ENCODE data around the gene HOXC13. TPM values are rescaled to one million over a fixed set of nuclear protein-coding genes. Genes with fewer than 3 reads are reported as not detected.

Gene HOXC13
- total RNA-seq, 2 donors from 2014 or later: not detected

DNA sequence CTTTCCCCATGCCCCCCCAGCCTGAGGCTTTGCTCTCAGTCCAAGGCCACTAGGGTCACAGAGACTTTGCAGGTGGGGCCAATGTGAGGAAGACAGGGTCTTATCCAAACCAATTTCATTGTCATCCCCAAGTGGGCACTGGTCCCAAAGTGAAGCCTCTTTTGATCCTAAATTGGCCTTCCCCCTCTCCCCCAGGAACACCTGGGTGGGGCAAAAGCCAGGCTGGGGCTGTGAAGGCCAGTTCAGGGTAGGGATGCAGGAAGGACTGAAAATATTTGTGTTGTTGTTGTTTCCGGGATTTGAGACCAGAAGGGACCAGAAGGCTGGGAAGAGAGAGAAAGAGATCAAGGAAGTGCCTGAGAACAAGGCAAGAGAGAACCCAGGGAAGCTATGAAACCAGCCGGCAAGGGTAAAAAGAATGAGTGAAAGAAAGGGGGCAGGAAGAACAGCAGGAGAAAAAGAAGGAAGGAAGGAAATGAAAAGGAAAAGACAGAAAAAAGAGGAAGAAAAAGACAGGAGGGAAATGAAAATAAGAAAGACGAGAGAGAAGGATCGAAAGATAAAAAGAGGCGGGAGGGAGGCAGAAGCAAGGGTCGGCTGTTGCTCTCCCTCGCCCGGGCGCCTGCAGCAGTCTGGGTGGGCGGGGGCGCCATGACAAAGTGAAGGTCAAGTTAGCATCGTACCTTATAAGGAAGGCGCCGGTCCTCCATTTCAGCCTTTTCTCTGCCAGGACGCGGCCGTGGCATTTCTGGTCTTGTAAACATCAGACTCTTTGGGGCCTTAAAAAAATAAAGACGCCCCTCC lies 26.9 kb downstream of the HOXC13 start:
- DNase-seq (no peak), ATAC-seq (no peak)
- Histone ChIP-seq H3K27ac (no peak overlapping the region), H3K4me3 (no peak overlapping the region), H3K36me3 (replicated peaks in 1 of 2; ENCODE audit: insufficient read depth in 1 of 2, low read depth in 2 of 2) (no peaks in the 10 kb centered on the region), H3K27me3 (peaks cover 0 to 86% of the 10 kb centered on the region in 2 donors), H3K4me1 (peaks cover 20% of the 10 kb centered on the region), H3K9me3 (no peaks in the 10 kb centered on the region)
- 2 to 7% methylated on average over 18 of the region's 18 CpGs for WGBS, 2 donors
- intact Hi-C loops (cut with DNase I): no loop called here
- TF ChIP-seq POLR2A (IDR thresholded peaks at IDR 0.05): no peak
- TF ChIP-seq, protein P1, sequence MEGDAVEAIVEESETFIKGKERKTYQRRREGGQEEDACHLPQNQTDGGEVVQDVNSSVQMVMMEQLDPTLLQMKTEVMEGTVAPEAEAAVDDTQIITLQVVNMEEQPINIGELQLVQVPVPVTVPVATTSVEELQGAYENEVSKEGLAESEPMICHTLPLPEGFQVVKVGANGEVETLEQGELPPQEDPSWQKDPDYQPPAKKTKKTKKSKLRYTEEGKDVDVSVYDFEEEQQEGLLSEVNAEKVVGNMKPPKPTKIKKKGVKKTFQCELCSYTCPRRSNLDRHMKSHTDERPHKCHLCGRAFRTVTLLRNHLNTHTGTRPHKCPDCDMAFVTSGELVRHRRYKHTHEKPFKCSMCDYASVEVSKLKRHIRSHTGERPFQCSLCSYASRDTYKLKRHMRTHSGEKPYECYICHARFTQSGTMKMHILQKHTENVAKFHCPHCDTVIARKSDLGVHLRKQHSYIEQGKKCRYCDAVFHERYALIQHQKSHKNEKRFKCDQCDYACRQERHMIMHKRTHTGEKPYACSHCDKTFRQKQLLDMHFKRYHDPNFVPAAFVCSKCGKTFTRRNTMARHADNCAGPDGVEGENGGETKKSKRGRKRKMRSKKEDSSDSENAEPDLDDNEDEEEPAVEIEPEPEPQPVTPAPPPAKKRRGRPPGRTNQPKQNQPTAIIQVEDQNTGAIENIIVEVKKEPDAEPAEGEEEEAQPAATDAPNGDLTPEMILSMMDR (IDR thresholded peaks at IDR 0.05): no peak

DNA sequence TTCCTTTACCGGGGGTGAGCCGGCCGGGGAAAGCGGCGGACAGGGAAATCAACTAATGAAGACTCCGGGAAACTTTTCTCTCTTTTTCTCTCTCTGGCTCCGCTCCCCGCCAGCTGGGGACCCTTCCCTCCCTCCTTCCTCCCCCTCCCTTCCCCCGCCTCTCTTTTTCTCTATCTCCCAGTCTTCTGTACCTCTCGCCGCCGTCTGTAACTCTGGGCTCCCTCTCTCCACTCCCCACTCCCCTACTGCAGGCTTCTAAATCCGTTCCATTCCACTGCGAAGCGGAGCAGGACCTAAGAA lies 27.4 kb downstream of the HOXC13 start:
- Histone ChIP-seq H3K36me3 (replicated peaks in 1 of 2; ENCODE audit: insufficient read depth in 1 of 2, low read depth in 2 of 2) (no peaks in the 10 kb centered on the region), H3K4me3 (no peak overlapping the region), H3K27me3 (peaks cover 0 to 86% of the 10 kb centered on the region in 2 donors), H3K4me1 (peaks cover 14% of the 10 kb centered on the region), H3K27ac (no peak overlapping the region), H3K9me3 (no peaks in the 10 kb centered on the region)
- no peak for TF ChIP-seq POLR2A (IDR thresholded peaks at IDR 0.05)
- TF ChIP-seq, protein P1 (IDR thresholded peaks at IDR 0.05): no peak
- DNase-seq (no peak), ATAC-seq (no peak)
- intact Hi-C loops (cut with DNase I): no loop called here
- WGBS, 2 donors: 4 to 13% methylated on average over 15 of the region's 15 CpGs

DNA sequence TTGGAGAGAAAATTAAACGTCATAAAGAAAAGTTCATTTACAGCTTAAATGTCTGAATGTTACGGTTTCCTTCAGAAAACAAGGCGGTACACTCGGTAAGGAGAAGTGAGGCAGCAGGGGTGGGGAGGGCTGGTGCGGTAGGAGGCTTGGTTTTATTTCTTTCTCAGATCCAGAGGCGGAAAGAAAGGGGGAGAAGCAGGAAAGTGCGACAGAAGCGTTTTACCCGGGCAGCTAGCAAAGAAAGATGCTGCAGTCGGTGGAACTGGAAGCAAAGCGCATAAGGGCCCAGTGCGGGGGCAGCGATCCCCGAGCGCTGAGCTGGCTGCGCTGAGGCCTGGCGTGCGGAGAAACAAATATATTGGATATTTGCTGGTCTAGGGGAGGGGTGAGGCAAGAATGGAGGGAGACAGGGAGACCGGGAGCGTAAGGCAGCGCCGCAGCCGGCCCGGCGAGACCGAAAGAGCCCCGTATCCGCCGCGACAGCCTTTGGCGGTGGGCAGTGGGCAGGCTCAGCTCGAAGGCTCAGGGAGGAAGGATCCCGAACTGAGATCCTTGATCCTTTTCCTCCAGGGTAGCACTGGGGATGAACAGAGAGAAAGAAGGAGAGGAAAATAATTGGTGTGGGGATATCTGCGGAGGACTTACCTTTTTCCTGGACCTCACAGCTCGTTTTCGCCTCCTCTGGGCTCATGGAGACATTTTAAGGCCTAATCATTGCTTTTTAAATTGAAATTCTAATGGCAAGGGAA lies 27.9 kb downstream of the HOXC13 start:
- H3K4me3 ChIP-seq: no peak overlapping the region
- no peaks in the 10 kb centered on the region for H3K9me3 ChIP-seq
- peaks cover 0 to 88% of the 10 kb centered on the region in 2 donors for H3K27me3 ChIP-seq
- intact Hi-C loops (cut with DNase I): no loop called here
- 7 to 18% methylated on average over 36 of the region's 36 CpGs for WGBS, 2 donors
- peaks cover 9% of the 10 kb centered on the region for H3K4me1 ChIP-seq
- no peak for DNase-seq
- ATAC-seq: no peak
- TF ChIP-seq POLR2A (IDR thresholded peaks at IDR 0.05): no peak
- TF ChIP-seq, protein P1 (IDR thresholded peaks at IDR 0.05): no peak
- no peaks in the 10 kb centered on the region for H3K36me3 ChIP-seq (replicated peaks in 1 of 2; ENCODE audit: insufficient read depth in 1 of 2, low read depth in 2 of 2)
- no peak overlapping the region for H3K27ac ChIP-seq

DNA sequence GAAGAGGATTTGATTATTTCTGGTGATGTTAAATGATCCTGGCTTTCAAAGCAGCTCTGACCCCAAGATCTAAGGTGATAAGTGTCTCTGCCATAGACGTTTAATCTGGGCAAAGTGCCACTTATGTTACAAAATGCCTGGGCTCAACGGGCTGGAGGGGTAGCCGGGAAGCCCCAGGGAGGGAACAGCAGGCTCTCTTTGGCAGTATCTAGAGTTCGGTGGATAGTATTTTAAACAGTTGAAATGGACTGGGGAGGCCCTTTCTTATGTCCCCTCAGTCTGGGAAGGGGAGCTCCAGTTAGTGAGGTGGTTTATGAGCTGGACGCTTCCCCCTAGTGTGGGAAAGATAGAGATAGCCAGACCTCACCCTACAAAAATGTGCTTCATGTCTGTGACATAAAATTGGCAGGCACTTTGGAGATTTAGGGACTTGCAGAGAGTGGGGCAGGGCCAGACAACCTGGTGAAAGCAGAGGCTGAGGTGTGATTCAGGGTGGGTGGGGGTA lies 28.8 kb downstream of the HOXC13 start:
- TF ChIP-seq POLR2A (IDR thresholded peaks at IDR 0.05): no peak
- TF ChIP-seq, protein P1 (IDR thresholded peaks at IDR 0.05): no peak
- H3K27me3 ChIP-seq: peaks cover 0 to 88% of the 10 kb centered on the region in 2 donors
- DNase-seq (no peak), ATAC-seq (no peak)
- peaks cover 8% of the 10 kb centered on the region for H3K4me1 ChIP-seq
- H3K27ac ChIP-seq: no peak overlapping the region
- intact Hi-C loops (cut with DNase I): no loop called here
- H3K9me3 ChIP-seq: no peaks in the 10 kb centered on the region
- H3K36me3 ChIP-seq (replicated peaks in 1 of 2; ENCODE audit: insufficient read depth in 1 of 2, low read depth in 2 of 2): no peaks in the 10 kb centered on the region
- H3K4me3 ChIP-seq: no peak overlapping the region
- 14 to 25% methylated on average over 5 of the region's 5 CpGs for WGBS, 2 donors
